H1 (cell line): Measurements from ENCODE around the gene TMEM18. TPM values are rescaled to one million over a fixed set of nuclear protein-coding genes. Genes with fewer than 3 reads are reported as not detected.

Experiments used
- CHD7 ChIP-seq: fragments of 300-600 bp; sonication (generic); IDR thresholded peaks from 2 replicates; pipeline ENCODE4 v1.7.1; 2012; ENCODE audit warnings: low read length, moderate library complexity, mild to moderate bottlenecking, inconsistent platforms; ENCODE audit not compliant: insufficient replicate concordance
- E2F6 ChIP-seq: IDR thresholded peaks from 2 replicates; pipeline ENCODE4 v1.6.1; 2012; ENCODE audit warnings: inconsistent platforms
- polyA plus RNA-seq, 7 experiments: library from polyadenylated mRNA; depleted of rRNA in 3 of 7; stranded (reverse) in 5 of 7; unstranded in 2 of 7; fragments of >200 nt in 5 of 7; fragments of 200-250 nt in 2 of 7; gene quantifications; 1 replicate in 5 of 7; 2 replicates in 1 of 7; 4 replicates in 1 of 7; pipeline versions ENCODE4 v1.2.1 to v1.2.3, GENCODE V29; 2011 to 2013; ENCODE audit warnings: missing spikeins in 2 of 7, mixed read lengths in 2 of 7
- total RNA-seq: library from RNA; stranded (reverse); fragmentation: NEBNext Ultra II Directional; extraction: Animal tissue kit (Norgen Biotek cat#: 25700); gene quantifications from 2 replicates; pipeline ENCODE4 v1.2.1, GENCODE V29; 2021

Gene TMEM18
- total and polyA plus RNA-seq, 2 of the 8 experiments (the other 6 are each of a cell fraction or from before 2014, with no cell fraction given), result 22.4 to 27.1 TPM

- TF ChIP-seq CHD7 (no peak), E2F6 (no peak)
Observed at GRCh38 chr2:634636-635388, 42.4 kb downstream of the TMEM18 start (continued).
